Measurements from ENCODE around the gene CELA1. TPM values are rescaled to one million over a fixed set of nuclear protein-coding genes. Genes with fewer than 3 reads are reported as not detected.

The CELA1 gene
- total RNA-seq, 4 donors from 2014 or later = not detected

DNA sequence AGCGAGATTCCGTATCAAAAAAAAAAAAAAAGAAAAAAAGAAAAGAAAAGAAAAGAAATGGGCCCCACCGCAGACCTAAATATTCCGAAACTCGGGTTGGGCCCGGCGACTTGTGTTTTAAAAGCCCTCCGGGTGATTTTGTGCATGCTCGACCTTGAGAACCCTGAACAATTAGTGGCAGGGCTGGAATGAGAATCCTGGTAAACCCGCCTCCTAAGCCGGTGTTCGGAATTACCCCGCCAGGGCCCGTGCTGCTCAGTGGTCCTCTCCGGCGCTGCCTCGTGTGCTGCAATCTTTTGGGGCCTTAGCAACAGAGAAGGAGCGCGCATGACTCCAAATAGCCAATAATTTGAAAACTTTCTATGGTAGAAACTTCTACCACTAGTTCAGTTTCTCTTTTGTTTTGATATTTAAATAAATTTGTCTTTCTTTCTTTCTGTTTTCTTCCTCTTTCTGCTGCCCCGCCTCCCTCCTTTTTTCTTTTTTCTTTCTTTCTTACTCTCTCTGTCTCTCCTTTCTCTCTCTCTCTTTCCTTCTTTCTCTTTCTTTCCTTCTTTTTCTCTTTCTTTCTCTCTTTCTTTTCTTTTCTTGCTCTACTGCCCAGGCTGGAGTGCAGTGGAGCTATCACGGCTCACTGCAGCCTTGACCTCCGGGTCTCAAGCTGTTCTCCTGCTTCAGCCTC is 46.2 kb upstream of the CELA1 start:
- 33 to 42% methylated on average over 11 to 22 of the region's 22 CpGs for WGBS, 2 donors (ENCODE audit: low coverage in 1 of 2)
- in situ Hi-C loops (cut with MboI; ENCODE audit: low pct_ligation_motif_present in 1 of 4, low pct_unique_long_range_greater_than_20kb in 1 of 4, low sequenced_read_pairs in 3 of 4) = no loop called here
- H3K4me3 ChIP-seq = peak overlapping the region in 3 of 4 donors; percentile 43 to 68 (median 62)
- H3K27me3 ChIP-seq = peaks cover 7% of the 10 kb centered on the region
- TF ChIP-seq, protein P1, sequence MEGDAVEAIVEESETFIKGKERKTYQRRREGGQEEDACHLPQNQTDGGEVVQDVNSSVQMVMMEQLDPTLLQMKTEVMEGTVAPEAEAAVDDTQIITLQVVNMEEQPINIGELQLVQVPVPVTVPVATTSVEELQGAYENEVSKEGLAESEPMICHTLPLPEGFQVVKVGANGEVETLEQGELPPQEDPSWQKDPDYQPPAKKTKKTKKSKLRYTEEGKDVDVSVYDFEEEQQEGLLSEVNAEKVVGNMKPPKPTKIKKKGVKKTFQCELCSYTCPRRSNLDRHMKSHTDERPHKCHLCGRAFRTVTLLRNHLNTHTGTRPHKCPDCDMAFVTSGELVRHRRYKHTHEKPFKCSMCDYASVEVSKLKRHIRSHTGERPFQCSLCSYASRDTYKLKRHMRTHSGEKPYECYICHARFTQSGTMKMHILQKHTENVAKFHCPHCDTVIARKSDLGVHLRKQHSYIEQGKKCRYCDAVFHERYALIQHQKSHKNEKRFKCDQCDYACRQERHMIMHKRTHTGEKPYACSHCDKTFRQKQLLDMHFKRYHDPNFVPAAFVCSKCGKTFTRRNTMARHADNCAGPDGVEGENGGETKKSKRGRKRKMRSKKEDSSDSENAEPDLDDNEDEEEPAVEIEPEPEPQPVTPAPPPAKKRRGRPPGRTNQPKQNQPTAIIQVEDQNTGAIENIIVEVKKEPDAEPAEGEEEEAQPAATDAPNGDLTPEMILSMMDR (IDR thresholded peaks at IDR 0.05) = peak in 1 of 5 experiments; percentile 13
- TF ChIP-seq POLR2AphosphoS5 (IDR thresholded peaks at IDR 0.05) (no peak), POLR2A (IDR thresholded peaks at IDR 0.05) (no peak), EP300 (IDR thresholded peaks at IDR 0.05; ENCODE audit: low read depth) (no peak)
- H3K36me3 ChIP-seq = no peaks in the 10 kb centered on the region
- peak; percentile 39 for DNase-seq
- peaks cover 0 to 38% (median 24%) of the 10 kb centered on the region in 4 donors for H3K4me1 ChIP-seq
- intact Hi-C loops (cut with DNase I; ENCODE audit: low total_unique reads) = no loop called here
- no peaks in the 10 kb centered on the region for H3K9me3 ChIP-seq
- peak overlapping the region in 3 of 4 donors; percentile 69 to 73 (median 73) for H3K27ac ChIP-seq

DNA sequence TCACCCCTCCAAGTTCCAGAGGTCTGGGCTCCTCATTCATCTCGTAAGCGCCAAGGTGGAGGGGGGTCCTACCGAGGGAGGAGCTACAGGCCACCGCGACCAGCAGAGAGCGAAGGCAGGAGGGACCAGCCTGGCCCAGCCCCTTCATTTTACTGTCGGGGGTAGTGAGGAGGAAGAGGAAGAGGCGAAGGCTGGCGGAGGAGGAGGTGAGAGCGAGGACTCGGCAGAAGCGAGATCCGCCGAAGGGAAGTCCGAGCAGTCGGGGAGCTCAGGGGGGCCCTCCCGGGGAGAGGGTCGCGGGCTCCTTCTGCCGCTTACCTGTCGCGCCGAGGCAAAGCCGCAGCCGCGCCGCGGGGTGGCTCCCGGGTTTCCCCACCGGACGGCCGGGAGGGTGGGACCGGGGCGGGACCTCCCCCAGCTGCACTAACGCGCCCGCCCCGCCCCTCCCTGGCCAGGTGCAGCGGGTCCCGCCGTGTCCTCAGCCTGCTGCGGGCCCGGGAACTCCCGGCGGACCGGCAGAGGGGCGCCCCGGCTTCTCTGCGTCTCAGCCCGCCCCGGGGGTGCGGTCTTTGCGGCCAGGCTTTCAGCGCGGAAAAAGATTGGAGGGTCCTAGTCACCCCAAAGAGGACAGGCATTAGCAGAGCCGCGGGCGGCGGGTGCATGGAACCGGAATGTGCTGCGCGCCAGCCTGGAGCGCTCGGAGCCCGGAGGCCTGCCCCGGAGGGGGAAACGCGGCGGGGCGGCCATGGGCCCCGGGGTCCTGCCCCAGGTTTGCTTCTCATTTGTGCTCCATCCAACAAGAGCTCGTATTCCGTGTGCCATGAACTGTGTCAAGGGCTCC is 45.0 kb upstream of the CELA1 start, which contains the start of gene GALNT6:
Gene GALNT6 (minus strand): TSS at position 124 of the 841 bp plus-strand sequence. CDS start 11,625 bp downstream, outside the sequence.
- WGBS, 2 donors (ENCODE audit: low coverage in 1 of 2) = 1% methylated on average over 47 of the region's 73 CpGs; no CpG with 5 or more reads in 1 of the 2 donors
- Histone ChIP-seq H3K9me3 (no peaks in the 10 kb centered on the region), H3K4me3 (peak within 1 kb of the TSS; percentile 43 to 70 (median 65)), H3K27ac (peak within 1 kb of the TSS; percentile 69 to 76 (median 73)), H3K36me3 (no peaks in the 10 kb centered on the region), H3K4me1 (peaks cover 0 to 37% (median 24%) of the 10 kb centered on the region in 4 donors), H3K27me3 (peaks cover 7% of the 10 kb centered on the region)
- intact Hi-C loops (cut with DNase I; ENCODE audit: low total_unique reads) = no loop called here
- in situ Hi-C loops (cut with MboI; ENCODE audit: low pct_ligation_motif_present in 1 of 4, low pct_unique_long_range_greater_than_20kb in 1 of 4, low sequenced_read_pairs in 3 of 4) = no loop called here
- TF ChIP-seq POLR2A (IDR thresholded peaks at IDR 0.05) = peak; percentile 34
- no peak for TF ChIP-seq EP300 (IDR thresholded peaks at IDR 0.05; ENCODE audit: low read depth)
- TF ChIP-seq, protein P1 (IDR thresholded peaks at IDR 0.05) = no peak
- peak in 2 of 3 donors; percentile 39 to 47 for TF ChIP-seq POLR2AphosphoS5 (IDR thresholded peaks at IDR 0.05)
- DNase-seq = peak; percentile 87

DNA sequence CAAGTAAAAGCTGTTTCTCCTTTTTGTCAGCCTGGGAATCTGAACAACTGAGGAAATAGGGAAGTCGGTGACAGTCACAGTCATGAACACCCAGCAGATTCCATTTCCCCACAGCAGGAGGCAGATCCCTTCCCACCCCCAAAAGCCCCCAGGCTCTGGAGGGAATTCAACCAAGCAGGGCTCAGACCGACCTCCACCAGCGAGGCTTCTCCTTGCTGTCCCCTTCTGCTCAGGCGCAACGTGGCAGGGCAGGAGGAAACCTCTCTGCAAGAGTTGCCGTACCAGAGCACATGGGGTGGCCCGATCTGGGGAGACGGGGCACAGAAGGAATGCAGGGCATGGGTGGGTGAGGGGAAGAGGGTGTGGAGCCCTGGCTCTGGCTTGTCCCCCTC is 44.4 kb upstream of the CELA1 start:
- in situ Hi-C loops (cut with MboI; ENCODE audit: low pct_ligation_motif_present in 1 of 4, low pct_unique_long_range_greater_than_20kb in 1 of 4, low sequenced_read_pairs in 3 of 4) (no loop called here), intact Hi-C loops (cut with DNase I; ENCODE audit: low total_unique reads) (no loop called here)
- Histone ChIP-seq H3K27me3 (peaks cover 7% of the 10 kb centered on the region), H3K4me3 (peak overlapping the region; percentile 43 to 70 (median 65)), H3K4me1 (peaks cover 0 to 37% (median 24%) of the 10 kb centered on the region in 4 donors), H3K27ac (peak overlapping the region; percentile 69 to 76 (median 73)), H3K9me3 (no peaks in the 10 kb centered on the region), H3K36me3 (no peaks in the 10 kb centered on the region)
- DNase-seq = peak; percentile 41
- 25% methylated on average over 8 of the region's 8 CpGs; no CpG with 5 or more reads in 1 of the 2 donors for WGBS, 2 donors (ENCODE audit: low coverage in 1 of 2)
- TF ChIP-seq EP300 (IDR thresholded peaks at IDR 0.05; ENCODE audit: low read depth) = no peak
- TF ChIP-seq, protein P1 (IDR thresholded peaks at IDR 0.05) = peak in 1 of 5 experiments; percentile 19

DNA sequence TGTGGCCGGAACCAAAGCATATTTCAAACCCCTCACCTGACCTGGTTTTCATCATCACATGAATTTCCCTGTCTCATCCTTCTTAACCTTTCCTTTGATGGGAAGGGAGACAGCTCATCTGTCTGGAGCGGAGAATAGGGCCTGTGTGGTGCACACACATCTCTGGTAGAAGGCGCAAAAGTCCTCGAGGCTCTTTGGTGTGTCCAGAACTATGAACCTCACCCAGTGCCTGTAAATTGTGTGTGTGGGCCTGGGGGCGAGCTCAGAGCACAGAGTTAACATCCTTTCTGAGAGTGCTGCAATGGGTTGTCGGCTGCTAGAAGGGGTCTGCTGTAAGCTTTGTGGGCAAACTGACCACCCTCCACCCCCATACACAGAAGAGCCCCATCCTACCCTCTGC is 44.0 kb upstream of the CELA1 start:
- Histone ChIP-seq H3K36me3 (no peaks in the 10 kb centered on the region), H3K27me3 (peaks cover 7% of the 10 kb centered on the region), H3K27ac (peak overlapping the region in 2 of 4 donors; percentile 69 to 73), H3K9me3 (no peaks in the 10 kb centered on the region), H3K4me1 (peaks cover 0 to 37% (median 24%) of the 10 kb centered on the region in 4 donors), H3K4me3 (no peak overlapping the region)
- intact Hi-C loops (cut with DNase I; ENCODE audit: low total_unique reads) = no loop called here
- DNase-seq = no peak
- no peak for TF ChIP-seq POLR2A (IDR thresholded peaks at IDR 0.05)
- no peak for TF ChIP-seq POLR2AphosphoS5 (IDR thresholded peaks at IDR 0.05)
- in situ Hi-C loops (cut with MboI; ENCODE audit: low pct_ligation_motif_present in 1 of 4, low pct_unique_long_range_greater_than_20kb in 1 of 4, low sequenced_read_pairs in 3 of 4) = no loop called here
- WGBS, 2 donors (ENCODE audit: low coverage in 1 of 2) = 33 to 75% methylated on average over 1 to 6 of the region's 6 CpGs

Measured in transverse colon (tissue), 4 donors.